IPS-15b (cell line): ENCODE data around the gene MEX3D.

ENCODE experiments used
- H3K27me3 ChIP-seq: one replicate; pipeline ENCODE4 v1.6.1; 2013; ENCODE audit warnings: low read length; ENCODE audit not compliant: control insufficient read depth, insufficient read depth
- H3K36me3 ChIP-seq: one replicate; pipeline ENCODE4 v1.6.1; 2013; ENCODE audit warnings: low read length; ENCODE audit not compliant: control insufficient read depth, insufficient read depth
- H3K4me1 ChIP-seq: one replicate; pipeline ENCODE4 v1.6.1; 2013; ENCODE audit warnings: mild to moderate bottlenecking, low read length; ENCODE audit not compliant: control insufficient read depth, insufficient read depth
- H3K4me3 ChIP-seq: one replicate; pipeline ENCODE4 v1.5.1; 2013; ENCODE audit warnings: low read depth, low read length
- H3K9ac ChIP-seq: one replicate; pipeline ENCODE4 v1.6.1; 2013; ENCODE audit warnings: low read depth, mild to moderate bottlenecking, low read length
- H3K9me3 ChIP-seq: one replicate; pipeline ENCODE4 v1.6.1; 2013; ENCODE audit warnings: mild to moderate bottlenecking, low read length; ENCODE audit not compliant: control insufficient read depth, insufficient read depth

MEX3D gene

DNA sequence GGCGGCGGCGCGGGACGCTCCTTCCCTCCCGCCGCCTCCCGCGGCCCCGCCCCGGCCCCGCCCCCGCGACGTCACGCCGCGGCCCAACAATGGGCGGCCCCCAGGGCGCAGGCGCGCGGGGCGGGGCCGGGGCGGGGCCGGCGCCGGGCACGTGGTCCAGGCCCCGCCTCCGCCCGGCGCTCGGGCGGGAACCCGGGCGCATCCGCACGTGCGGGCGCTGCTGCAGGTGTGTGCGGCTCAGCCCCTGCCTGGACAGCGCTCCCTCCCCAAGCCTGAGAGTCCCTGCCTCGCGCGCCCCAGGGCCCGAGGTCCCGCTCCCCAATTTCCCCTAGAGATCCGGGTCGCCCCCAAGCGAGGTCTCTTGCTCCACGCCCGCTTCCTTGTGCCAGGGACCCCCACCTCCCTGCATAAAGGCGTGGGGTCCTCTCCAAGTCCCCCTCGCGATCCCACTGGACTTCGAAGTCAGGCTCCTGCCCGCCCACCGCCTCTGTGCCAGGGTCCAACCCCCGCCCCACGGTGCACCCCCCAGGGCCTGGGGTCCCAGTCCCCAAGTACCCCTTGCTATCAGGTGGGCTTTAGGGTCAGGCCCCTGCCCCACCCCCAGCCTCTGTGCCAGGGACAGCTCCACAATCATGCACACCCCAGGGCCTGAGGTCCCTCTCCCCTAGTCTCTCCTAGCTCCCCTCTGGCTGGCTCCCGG is at the start of gene MEX3D:
Gene MEX3D, minus strand, starts transcription at position 6 of the 700 bp plus-strand sequence. CDS start 267 bp downstream, outside the sequence.
- Histone ChIP-seq H3K4me3 (peak within 1 kb of the TSS; percentile 77), H3K9me3 (no peaks in the 10 kb centered on the region), H3K36me3 (no peaks in the 10 kb centered on the region), H3K9ac (peak within 1 kb of the TSS; percentile 37), H3K27me3 (peaks cover 12% of the 10 kb centered on the region), H3K4me1 (no peaks in the 10 kb centered on the region)

DNA sequence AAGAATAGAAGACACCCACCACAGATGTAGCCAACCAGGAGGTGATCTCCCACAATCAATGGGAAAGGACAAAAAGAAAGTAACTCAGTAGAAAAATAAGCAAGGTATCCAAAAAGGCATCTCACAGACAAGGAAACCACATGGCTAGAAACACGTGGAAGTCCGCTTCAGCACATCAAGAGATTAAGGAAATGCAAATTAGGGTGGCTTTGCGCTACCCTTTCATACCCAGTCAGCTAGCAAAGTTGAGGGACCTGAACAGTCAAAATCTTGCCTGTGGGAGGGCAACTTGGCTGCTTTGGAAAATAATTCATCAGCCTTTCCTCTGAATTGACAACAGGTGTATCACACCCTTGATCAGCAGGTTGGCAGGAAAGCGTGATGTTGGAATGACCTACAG is 48.8 kb upstream of the MEX3D start:
- Histone ChIP-seq H3K4me1 (no peaks in the 10 kb centered on the region), H3K36me3 (peaks cover 84% of the 10 kb centered on the region), H3K27me3 (no peaks in the 10 kb centered on the region), H3K9me3 (no peaks in the 10 kb centered on the region), H3K9ac (no peak overlapping the region), H3K4me3 (no peak overlapping the region)

DNA sequence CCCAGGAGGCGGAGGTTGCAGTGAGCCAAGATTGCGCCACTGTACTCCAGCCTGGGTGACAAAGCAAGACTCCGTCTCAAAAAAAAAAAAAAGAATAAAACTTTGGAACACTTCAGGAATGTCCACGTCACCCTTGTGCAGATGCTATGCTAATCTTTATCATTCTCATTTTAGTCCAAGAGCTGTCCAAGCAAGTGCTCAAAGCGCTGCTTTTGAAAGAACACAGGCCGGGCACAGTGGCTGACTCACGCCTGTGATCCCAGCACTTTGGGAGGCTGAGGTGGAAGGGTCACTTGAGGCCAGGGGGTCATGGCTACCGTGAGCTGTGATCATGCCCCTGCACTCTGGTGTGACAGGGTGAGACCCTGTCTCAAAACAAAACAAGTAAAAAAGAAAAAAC is 48.3 kb upstream of the MEX3D start:
- Histone ChIP-seq H3K36me3 (peaks cover 84% of the 10 kb centered on the region), H3K4me1 (no peaks in the 10 kb centered on the region), H3K27me3 (no peaks in the 10 kb centered on the region), H3K9me3 (no peaks in the 10 kb centered on the region), H3K9ac (no peak overlapping the region), H3K4me3 (no peak overlapping the region)

DNA sequence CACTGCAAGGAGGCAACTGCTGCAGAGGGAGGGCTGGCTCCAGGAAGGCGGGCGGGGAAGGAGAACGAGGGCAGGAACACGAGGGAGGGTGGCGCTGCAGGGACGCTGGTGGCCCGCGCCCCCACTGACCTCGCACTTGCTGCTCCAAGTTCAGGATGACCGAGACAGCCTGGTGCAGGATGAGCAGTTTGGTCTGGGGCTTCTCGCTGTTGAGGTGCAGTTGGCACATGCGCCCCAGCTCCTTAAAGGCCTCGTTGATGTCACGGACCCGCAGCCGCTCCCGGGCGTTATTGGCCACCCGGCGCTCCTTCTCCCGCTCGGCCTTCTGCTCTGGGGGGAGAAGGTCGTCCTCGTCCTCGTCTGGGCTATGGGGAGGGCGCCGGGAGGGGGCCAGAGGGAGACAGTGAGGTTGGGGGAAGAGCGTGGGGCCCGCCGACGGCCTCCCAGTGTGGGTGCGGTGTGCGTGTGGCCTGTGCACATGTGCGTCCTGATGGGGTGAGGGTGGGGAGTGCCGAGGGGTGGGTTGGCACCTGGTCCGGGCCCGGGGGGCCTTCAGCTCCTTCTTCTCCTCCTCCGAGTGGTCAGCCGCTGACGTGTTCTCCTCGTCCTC is 47.1 kb upstream of the MEX3D start:
- Histone ChIP-seq H3K4me3 (no peak overlapping the region), H3K27me3 (no peaks in the 10 kb centered on the region), H3K9me3 (no peaks in the 10 kb centered on the region), H3K4me1 (no peaks in the 10 kb centered on the region), H3K36me3 (peaks cover 79% of the 10 kb centered on the region), H3K9ac (no peak overlapping the region)

DNA sequence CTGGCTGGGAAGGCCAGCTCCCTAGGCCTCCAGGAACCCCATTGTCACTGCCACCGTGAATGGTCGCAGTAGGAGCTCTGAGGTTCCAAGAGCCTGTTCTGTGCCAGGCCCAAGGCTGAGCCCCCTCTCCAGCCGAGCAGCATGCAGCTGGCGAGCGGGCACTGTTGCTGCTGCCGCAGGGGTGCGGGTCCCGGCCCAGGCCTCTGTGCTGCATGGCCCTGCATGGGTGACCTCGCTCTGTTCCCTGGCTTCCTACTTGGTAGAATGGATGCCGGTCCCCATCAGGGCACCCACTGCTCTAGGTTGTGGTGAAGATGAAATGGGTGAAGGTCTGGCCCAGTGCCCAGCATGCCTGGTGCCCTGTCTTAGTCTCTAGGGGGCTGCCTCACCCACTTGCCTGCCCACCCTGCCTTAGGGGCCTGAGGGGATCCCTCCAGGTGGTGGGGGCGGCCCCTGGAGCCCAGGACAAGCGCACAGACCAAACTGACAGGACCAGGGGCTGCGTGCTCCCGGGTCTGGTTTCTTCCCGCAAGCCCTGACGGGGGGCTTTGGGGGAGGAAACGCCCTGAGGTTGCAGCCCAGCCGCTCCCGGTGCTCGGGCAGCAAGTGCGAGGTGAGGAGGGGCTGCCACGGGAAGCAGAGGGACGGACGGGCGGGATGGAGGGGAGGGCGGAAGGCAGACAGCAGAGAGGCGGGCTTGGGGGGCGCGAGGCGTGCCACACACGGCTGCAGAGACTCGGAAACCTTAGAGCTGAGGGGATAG is 45.9 kb upstream of the MEX3D start:
- no peak overlapping the region for H3K9ac ChIP-seq
- H3K36me3 ChIP-seq: peaks cover 73% of the 10 kb centered on the region
- H3K4me1 ChIP-seq: no peaks in the 10 kb centered on the region
- no peak overlapping the region for H3K4me3 ChIP-seq
- no peaks in the 10 kb centered on the region for H3K27me3 ChIP-seq
- no peaks in the 10 kb centered on the region for H3K9me3 ChIP-seq

DNA sequence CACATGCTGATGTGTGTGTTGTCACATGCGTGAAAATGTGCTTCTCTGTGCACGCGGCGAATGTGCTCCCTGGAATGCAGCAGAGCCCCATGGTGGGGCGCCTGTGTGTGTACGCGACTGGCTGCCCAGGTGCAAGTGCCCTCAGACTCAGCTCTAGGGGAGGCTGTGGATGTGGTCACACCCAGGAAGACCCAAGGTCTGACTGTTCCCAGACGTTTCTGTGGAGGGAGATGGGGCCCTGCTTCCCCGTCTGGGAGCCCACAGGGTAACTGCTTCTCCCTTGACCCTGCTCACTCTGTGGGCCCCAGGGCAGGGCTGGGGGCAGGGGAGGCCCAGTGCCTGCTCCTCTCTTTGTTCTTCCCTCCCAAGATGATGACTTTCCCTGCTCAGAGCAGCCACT is 45.0 kb upstream of the MEX3D start:
- H3K4me1 ChIP-seq: no peaks in the 10 kb centered on the region
- H3K9ac ChIP-seq: no peak overlapping the region
- peaks cover 66% of the 10 kb centered on the region for H3K36me3 ChIP-seq
- no peak overlapping the region for H3K4me3 ChIP-seq
- no peaks in the 10 kb centered on the region for H3K27me3 ChIP-seq
- H3K9me3 ChIP-seq: no peaks in the 10 kb centered on the region

DNA sequence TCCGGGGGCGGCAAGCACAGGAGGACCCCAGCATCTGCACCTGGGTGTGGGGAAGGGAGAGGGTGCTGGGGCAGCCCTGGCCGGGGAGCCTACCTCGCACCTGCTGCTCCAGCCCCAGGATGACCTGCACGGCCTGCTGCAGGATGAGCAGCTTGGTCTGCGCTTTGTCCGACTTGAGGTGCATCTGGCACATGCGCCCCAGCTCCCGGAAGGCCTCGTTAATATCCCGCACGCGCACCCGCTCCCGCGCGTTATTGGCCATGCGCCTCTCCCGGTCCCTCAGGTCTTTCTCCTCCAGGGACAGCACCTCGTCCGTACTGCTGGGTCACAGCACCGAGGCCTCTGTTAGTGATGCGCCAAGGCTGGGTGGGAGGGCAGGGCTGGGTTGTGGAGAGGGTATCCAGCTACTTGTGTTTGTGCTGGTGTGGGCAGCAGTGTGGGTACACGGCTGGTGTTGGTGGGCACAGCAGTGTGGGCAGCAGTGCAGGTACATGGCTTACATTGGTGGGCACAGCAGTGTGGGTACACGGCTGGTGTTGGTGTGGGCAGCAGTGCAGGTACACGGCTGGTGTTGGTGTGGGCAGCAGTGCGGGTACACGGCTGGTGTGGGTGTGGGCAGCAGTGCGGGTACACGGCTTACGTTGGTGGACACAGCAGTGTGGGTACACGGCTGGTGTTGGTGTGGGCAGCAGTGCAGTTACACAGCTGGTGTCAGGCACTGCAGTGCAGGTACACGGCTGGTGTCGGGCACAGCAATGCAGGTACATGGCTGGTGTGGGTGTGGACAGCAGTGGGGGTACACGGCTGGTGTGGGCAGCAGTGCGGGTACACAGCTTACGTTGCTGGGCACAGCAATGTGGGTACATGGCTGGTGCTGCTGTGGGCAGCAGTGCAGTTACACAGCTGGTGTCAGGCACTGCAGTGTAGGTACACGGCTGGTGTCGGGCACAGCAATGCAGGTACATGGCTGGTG is 44.3 kb upstream of the MEX3D start:
- Histone ChIP-seq H3K27me3 (no peaks in the 10 kb centered on the region), H3K4me1 (no peaks in the 10 kb centered on the region), H3K9me3 (no peaks in the 10 kb centered on the region), H3K9ac (no peak overlapping the region), H3K4me3 (no peak overlapping the region), H3K36me3 (peaks cover 60% of the 10 kb centered on the region)

DNA sequence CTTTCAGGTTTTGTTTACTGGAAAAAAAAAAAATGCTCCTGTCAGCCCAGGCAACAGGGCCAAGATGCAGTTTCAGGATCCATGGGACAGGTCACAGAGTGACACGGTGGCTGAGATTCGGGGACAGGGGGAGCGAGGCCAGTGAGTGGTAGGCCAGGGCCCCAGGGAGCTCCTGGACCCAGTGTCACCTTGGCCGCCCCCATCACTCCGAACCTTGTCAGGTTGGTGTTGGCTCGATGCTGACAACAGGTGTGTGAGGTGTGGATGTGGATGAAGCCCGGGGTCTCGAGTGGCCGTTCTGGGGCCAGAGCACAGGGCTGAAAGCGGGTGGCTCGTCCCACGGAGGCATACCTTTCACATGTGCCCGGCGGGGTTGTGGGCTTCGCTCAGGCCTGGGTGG is 43.2 kb upstream of the MEX3D start:
- H3K9me3 ChIP-seq: no peaks in the 10 kb centered on the region
- H3K4me3 ChIP-seq: no peak overlapping the region
- H3K36me3 ChIP-seq: peaks cover 55% of the 10 kb centered on the region
- no peaks in the 10 kb centered on the region for H3K27me3 ChIP-seq
- no peaks in the 10 kb centered on the region for H3K4me1 ChIP-seq
- H3K9ac ChIP-seq: no peak overlapping the region

DNA sequence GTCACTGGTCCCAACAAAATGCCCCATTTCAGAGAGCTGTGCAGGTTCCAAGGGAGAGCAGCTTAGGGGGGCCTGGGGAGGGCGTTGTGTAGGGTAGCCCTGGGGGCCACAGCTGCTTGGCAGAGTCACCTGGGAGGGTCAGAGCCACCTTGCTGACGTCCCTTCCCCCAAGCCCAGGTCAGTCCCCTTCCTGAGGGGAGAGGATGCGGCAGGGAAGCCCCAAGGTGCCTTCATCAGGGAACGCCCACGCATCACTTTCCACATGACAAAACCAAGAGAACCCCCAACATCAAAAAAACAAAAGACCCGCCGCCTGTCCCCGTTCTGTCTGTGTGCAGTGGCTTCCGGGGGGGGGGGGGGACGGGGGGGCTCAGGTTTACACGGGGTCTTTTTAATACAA is 42.5 kb upstream of the MEX3D start:
- Histone ChIP-seq H3K4me1 (peaks cover 4% of the 10 kb centered on the region), H3K36me3 (peaks cover 51% of the 10 kb centered on the region)

DNA sequence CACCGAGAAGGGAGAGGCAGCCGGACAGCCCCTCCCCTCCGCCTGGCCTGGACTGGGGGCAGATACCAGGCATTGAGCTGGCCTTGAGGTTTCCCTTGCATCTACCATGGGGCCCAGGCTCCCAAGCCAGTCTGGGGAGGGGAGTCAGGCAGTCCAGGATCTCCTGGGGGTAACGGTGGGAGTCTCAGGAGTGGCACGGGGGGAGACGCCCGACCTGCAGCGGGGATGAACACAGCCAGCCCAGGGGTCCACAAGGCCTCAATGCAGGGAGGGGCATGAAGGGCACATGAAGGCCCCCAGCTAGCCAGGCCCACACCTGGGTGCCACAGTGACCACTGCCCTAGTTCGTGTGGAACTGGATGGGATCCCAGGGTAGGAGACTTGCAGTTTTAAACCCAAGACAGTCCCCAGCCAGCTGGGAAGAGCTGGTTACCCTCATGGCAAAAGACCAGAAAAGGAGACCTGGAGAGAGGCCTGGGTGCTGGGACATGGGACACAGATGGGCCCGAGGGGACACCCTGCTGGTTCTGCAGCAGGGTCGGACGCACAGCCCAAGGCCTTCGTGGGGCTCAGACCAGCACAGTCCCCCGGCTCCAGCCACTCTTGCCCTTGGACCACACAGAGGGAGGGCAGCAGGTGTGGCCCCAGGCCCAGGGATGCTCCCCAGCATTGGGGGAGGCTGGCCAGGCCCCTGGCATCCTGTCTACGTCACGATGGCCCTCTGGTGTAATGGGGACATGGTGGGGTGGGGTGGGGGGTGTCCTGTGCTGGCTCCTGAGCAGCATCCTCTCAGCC is 41.8 kb upstream of the MEX3D start:
- Histone ChIP-seq H3K4me1 (peaks cover 4% of the 10 kb centered on the region), H3K4me3 (no peak overlapping the region), H3K9ac (no peak overlapping the region), H3K36me3 (peaks cover 44% of the 10 kb centered on the region), H3K27me3 (no peaks in the 10 kb centered on the region), H3K9me3 (no peaks in the 10 kb centered on the region)

More for the DNA sequence above, 42.5 kb upstream of the MEX3D start:
- Histone ChIP-seq H3K9ac (no peak overlapping the region), H3K4me3 (no peak overlapping the region), H3K9me3 (no peaks in the 10 kb centered on the region), H3K27me3 (no peaks in the 10 kb centered on the region)

DNA sequence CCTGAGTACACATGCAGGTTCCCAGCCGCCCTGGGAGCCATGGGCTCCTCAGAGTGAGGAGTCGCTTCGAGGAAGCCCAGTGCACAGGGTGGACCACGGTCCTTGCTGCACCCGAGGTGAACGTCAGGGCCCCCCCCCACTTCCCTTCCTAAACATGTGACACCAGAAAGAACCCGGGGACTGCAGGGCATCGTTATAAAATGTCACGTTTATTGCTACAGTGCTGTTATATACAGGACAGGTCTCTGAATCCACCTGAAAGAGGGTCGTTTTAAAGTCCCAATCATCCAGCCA is 40.9 kb upstream of the MEX3D start:
- Histone ChIP-seq H3K4me1 (peaks cover 4% of the 10 kb centered on the region), H3K9ac (no peak overlapping the region), H3K36me3 (peaks cover 36% of the 10 kb centered on the region), H3K27me3 (no peaks in the 10 kb centered on the region), H3K9me3 (no peaks in the 10 kb centered on the region), H3K4me3 (no peak overlapping the region)
